Spinal cord (tissue), 10 donors: ENCODE results near the gene TACR2. TPM values are rescaled to one million over a fixed set of nuclear protein-coding genes. Genes with fewer than 3 reads are reported as not detected.

Experiments used
- DNase-seq, 6 donors: peaks; one replicate each; pipeline versions ENCODE4 v3.0.0 to v3.0.0-alpha.2; 2013 to 2015; ENCODE audit warnings: low spot score in 6 of 6, low read depth in 4 of 6
- H3K27ac ChIP-seq: one replicate; pipeline ENCODE4 v1.5.1; 2013; ENCODE audit warnings: low read depth, low read length, control low read depth
- H3K27me3 ChIP-seq: one replicate; pipeline ENCODE4 v1.6.1; 2013; ENCODE audit warnings: low read length; ENCODE audit not compliant: control insufficient read depth, insufficient read depth
- H3K36me3 ChIP-seq: one replicate; pipeline ENCODE4 v1.6.1; 2013; ENCODE audit warnings: low read length; ENCODE audit not compliant: control insufficient read depth, insufficient read depth
- H3K4me1 ChIP-seq: one replicate; pipeline ENCODE4 v1.6.1; 2013; ENCODE audit warnings: low read length; ENCODE audit not compliant: control insufficient read depth, insufficient read depth
- H3K4me3 ChIP-seq: one replicate; pipeline ENCODE4 v1.5.1; 2013; ENCODE audit warnings: low read depth, low read length, control low read depth
- H3K9me3 ChIP-seq: one replicate; pipeline ENCODE4 v1.6.1; 2013; ENCODE audit warnings: low read length; ENCODE audit not compliant: control insufficient read depth, insufficient read depth
- WGBS: methylation state at CpG from one replicate; pipeline ENCODE4 v1.1.5; 2013; ENCODE audit warnings: missing lambda C conversion rate; ENCODE audit not compliant: insufficient coverage; 5-methylcytosine and 5-hydroxymethylcytosine counted together
- polyA plus RNA-seq, 2 donors: library from polyadenylated mRNA; unstranded; fragments of 120-200 nt; gene quantifications; one replicate each; pipeline ENCODE4 v1.2.1, GENCODE V29; 2013; ENCODE audit not compliant: insufficient read length in 2 of 2
- total RNA-seq, 2 donors: library from RNA; depleted of rRNA in 1 of 2; stranded (reverse); fragments of 120-200 nt in 1 of 2; fragments of >200 nt in 1 of 2; gene quantifications; one replicate each; pipeline versions ENCODE4 v1.2.3 to v1.2.4, GENCODE V29; 2013 to 2014
- donor health status: healthy.

TACR2 gene
- total and polyA plus RNA-seq, 4 donors, result 0.10 to 1.8 (median 1.0) TPM

DNA sequence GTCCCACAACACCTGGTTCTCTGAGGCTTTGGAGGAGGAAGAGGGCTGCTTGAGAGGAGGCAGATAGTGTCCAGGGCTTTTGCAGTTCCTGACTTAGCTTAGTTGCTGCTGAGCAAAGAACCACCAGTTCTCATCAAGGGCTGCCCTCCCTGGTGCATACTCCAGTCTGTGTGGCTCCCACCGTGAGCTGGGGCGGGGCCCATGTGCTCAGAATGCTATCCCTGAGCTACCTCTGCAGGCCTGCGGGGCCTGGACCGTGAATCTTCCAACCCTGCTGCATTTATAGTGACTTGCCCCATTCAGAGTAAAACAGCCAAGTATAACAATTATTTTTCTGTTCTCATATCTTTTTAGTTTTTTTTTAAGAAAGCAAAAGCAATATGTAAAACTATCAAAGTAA, 49.2 kb downstream of the TACR2 start:
- no peak for DNase-seq
- no peak overlapping the region for H3K4me3 ChIP-seq
- WGBS, result 77% methylated on average over 2 of the region's 4 CpGs
- peaks cover 47% of the 10 kb centered on the region for H3K36me3 ChIP-seq
- no peaks in the 10 kb centered on the region for H3K27me3 ChIP-seq
- H3K27ac ChIP-seq, result no peak overlapping the region
- H3K9me3 ChIP-seq, result no peaks in the 10 kb centered on the region
- no peaks in the 10 kb centered on the region for H3K4me1 ChIP-seq

DNA sequence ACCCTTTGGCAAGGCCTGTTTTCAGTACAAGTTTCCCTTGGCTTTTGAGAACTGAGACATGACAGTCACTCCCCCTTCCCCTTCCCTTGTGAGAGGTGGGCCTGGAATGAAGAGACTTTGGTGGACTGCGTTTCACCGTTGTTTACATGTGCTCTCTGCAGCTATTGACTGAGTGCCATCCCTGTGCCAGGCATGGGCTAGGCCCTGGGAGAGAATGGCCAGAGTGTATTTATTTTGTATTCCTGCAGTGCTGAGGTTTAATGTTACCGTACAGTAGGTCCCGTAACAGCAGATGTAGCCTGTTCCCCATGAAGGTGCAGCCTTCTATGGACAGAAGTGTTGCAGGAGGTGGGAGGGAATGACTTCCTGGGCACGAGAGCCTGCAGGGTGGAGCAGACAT, 50.0 kb downstream of the TACR2 start:
- WGBS, result 96% methylated on average over 3 of the region's 5 CpGs
- no peak for DNase-seq
- H3K27ac ChIP-seq, result no peak overlapping the region
- no peak overlapping the region for H3K4me3 ChIP-seq
- no peaks in the 10 kb centered on the region for H3K9me3 ChIP-seq
- no peaks in the 10 kb centered on the region for H3K27me3 ChIP-seq
- H3K36me3 ChIP-seq, result peaks cover 48% of the 10 kb centered on the region
- H3K4me1 ChIP-seq, result no peaks in the 10 kb centered on the region

DNA sequence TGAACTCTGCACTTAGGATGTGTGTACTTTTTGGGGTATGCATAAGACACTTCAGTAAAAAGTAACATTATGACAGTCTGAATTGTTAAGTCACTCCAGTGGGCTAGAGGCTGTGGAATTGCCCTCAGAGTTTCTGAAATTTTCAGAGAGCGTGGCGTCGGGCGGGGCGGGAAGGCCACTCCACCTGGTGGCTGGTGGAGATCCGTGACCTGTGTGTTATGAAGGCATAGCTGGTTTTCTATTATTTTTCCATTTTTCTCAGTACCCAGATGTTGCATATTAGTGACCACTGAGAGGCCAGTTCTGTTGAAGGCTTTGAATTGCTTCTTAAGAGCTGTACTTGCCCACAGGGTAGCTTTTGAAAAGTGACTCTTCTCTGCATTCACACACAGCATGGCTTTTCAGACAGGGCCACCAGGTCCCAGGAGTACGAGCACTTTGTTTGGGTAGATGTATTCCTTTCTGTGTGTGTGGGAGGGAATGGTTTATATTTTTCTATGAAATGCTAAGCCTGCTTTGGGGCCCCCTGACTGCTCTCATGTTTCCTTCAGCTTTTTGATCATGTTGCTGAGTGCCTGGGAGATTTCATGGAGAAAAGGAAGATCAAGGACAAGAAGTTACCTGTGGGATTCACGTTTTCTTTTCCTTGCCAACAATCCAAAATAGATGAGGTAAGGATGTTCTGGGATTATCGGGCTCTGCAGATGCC, 52.3 kb downstream of the TACR2 start:
- Histone ChIP-seq H3K4me3 (no peak overlapping the region), H3K36me3 (peaks cover 53% of the 10 kb centered on the region), H3K4me1 (peaks cover 14% of the 10 kb centered on the region), H3K27me3 (no peaks in the 10 kb centered on the region), H3K9me3 (no peaks in the 10 kb centered on the region), H3K27ac (no peak overlapping the region)
- DNase-seq, result no peak
- WGBS, result 68% methylated on average over 4 of the region's 9 CpGs

DNA sequence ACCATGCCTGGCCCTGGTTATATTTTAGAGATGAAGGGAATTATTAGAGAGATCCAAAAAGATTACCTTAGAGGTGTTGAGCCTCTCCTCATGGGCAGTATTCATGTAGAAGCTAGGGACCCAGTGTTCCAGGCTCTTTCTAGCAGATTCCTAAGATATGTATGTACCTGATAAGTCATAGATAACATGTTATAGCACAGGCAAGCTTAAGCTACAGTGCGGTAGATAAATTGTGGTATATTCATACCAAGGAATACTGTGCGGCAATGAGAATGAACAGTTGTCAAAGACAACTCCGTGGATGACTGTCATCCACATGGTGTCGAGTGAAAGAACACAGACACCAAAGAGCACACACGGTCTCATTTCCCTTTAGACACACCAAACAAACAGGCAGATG, 53.1 kb downstream of the TACR2 start:
- H3K9me3 ChIP-seq, result no peaks in the 10 kb centered on the region
- H3K4me3 ChIP-seq, result no peak overlapping the region
- peaks cover 45% of the 10 kb centered on the region for H3K36me3 ChIP-seq
- no peak overlapping the region for H3K27ac ChIP-seq
- peaks cover 14% of the 10 kb centered on the region for H3K4me1 ChIP-seq
- no CpG with 5 or more reads among the region's 5 CpGs for WGBS
- H3K27me3 ChIP-seq, result no peaks in the 10 kb centered on the region
- DNase-seq, result no peak

DNA sequence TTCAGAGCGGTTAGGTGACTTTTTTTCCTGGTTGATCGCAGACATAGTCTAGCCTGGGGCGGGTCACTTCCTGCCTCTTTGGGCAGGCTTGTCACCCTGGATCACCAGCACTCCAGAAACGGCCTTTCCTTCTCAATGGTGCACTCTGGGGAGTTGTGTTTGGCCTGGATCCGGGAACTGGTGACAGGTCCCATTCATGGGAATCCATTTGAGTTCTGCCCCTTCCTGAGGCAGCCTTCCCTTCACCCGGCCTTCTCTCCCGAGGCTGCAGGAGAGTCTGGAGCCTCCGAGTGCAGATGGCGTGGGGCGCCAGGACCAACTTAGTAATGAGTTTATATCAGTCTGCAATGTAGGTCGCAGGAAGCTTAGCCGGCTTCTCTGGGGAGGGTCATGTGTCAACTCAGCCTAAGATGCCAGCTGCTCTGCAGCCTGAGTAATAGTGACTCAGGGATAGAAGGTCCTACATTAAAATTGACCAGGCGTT, 54.2 kb downstream of the TACR2 start:
- H3K36me3 ChIP-seq, result peaks cover 36% of the 10 kb centered on the region
- WGBS, result 75% methylated on average over 9 of the region's 13 CpGs
- no peak overlapping the region for H3K4me3 ChIP-seq
- H3K27ac ChIP-seq, result no peak overlapping the region
- no peaks in the 10 kb centered on the region for H3K9me3 ChIP-seq
- H3K4me1 ChIP-seq, result peaks cover 14% of the 10 kb centered on the region
- no peak for DNase-seq
- no peaks in the 10 kb centered on the region for H3K27me3 ChIP-seq

DNA sequence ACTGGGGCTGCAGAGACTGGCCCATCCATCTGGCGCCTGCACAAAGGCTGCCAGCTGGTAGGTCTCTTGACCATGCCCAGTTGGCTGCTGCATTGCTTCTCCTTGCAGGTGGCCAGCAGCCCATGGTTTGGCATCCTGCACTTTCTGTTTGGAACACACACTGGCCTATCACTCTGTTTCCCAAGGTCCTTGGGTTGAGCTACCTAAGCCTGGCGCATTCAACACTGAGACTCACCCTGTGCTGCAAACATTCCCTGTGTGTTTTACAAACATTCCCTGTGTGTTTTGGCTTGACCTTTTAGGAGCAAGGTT, 55.5 kb downstream of the TACR2 start:
- Histone ChIP-seq H3K27me3 (no peaks in the 10 kb centered on the region), H3K4me3 (no peak overlapping the region), H3K27ac (no peak overlapping the region), H3K36me3 (peaks cover 27% of the 10 kb centered on the region), H3K9me3 (no peaks in the 10 kb centered on the region), H3K4me1 (peaks cover 14% of the 10 kb centered on the region)
- 88% methylated on average over 1 of the region's 2 CpGs for WGBS
- DNase-seq, result no peak

DNA sequence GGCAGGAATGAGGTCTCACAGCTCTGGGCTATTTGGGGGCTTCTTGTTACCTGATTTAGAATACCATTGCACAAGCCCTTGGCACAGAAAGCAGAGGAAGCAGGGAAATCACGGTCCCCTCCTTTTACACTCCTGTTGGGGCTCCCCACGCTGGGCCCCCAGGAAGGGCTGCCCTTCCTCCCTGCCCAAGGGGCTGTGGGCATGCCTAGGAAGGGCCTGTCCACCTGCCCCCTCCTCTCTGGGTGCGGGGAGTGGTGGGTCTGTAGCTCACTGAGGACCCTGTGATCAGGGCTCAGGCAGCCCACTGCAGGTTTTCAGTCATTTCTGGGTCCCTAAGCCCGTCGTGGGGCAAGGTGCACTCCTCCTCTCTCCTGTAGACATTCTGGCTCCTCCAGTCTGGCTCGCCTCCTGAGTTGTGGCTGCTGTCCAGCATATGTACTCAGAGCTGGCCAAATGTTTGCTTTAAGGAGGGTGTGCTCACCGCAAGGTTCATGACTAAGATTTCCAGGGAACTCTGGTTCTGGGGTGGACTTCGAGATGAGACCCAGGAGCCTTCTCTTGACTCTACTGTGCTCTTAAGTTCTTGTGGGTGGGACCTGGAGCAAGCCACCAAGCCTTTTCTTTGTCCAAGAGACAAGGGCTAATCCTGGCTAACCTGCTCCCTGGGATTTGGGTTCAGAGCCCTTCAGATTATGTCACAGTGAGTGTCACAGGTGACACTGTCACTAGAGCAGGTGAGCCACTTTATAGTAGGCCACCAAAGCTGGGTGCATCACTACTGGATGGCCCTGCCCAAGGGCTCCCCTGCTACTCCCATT, 56.0 kb downstream of the TACR2 start:
- Histone ChIP-seq H3K4me1 (peaks cover 14% of the 10 kb centered on the region), H3K4me3 (no peak overlapping the region), H3K9me3 (no peaks in the 10 kb centered on the region), H3K27ac (no peak overlapping the region), H3K36me3 (peaks cover 21% of the 10 kb centered on the region), H3K27me3 (no peaks in the 10 kb centered on the region)
- peak in 1 of 6 donors; percentile 64 for DNase-seq
- 65% methylated on average over 6 of the region's 8 CpGs for WGBS

DNA sequence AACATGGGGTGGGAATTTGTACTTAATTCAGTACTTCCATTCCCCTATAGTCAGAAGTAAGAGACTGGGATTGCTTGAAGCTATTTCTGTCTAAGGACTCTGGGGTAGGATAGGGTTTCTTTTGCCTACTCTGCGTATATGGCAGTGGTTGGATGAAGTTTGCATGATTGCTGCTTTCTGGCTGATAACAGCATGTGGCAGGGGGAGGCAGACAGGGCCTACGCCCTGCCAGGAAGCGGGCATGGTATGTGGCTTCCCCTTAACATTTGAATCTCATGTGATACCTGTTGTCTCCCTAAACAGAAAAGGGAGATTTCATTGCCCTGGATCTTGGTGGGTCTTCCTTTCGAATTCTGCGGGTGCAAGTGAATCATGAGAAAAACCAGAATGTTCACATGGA, 57.1 kb downstream of the TACR2 start:
- Histone ChIP-seq H3K4me1 (peaks cover 14% of the 10 kb centered on the region), H3K4me3 (no peak overlapping the region)
- 94% methylated on average over 5 of the region's 5 CpGs for WGBS

DNA sequence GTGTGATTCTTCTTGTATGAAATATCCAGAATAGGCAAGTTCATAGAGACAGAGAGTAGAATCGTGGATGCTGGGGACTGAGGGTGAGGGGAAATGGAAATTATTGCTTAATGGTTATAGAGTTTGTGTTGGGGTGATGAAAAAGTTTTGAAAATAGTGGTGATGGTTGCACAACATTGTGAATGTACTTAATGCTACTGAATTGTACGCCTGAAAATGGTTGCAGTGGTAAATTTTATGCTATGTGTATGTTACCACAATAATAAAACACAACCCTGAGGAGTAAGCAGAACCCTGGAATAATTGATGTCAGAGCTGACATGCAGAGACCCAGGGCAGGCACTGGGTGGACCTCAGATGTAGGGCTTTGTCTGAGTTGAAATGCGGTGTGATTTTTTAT, 57.6 kb downstream of the TACR2 start:
- no peak overlapping the region for H3K4me3 ChIP-seq
- WGBS, result 75% methylated on average over 1 of the region's 3 CpGs
- H3K4me1 ChIP-seq, result peaks cover 14% of the 10 kb centered on the region
- DNase-seq, result no peak
- H3K36me3 ChIP-seq, result peaks cover 19% of the 10 kb centered on the region
- H3K27me3 ChIP-seq, result no peaks in the 10 kb centered on the region
- H3K27ac ChIP-seq, result no peak overlapping the region
- H3K9me3 ChIP-seq, result no peaks in the 10 kb centered on the region

More for the DNA sequence above, 57.1 kb downstream of the TACR2 start:
- Histone ChIP-seq H3K27me3 (no peaks in the 10 kb centered on the region), H3K36me3 (peaks cover 19% of the 10 kb centered on the region), H3K9me3 (no peaks in the 10 kb centered on the region), H3K27ac (no peak overlapping the region)
- no peak for DNase-seq
